ENCODE results near the gene ARSD. TPM values are rescaled to one million over a fixed set of nuclear protein-coding genes. Genes with fewer than 3 reads are reported as not detected.
"Not testable (repeated sequence)": the region's sequence is repeated elsewhere in the genome, so short reads cannot be mapped to it uniquely, and the experiment has no call there.

Gene ARSD, protein sequence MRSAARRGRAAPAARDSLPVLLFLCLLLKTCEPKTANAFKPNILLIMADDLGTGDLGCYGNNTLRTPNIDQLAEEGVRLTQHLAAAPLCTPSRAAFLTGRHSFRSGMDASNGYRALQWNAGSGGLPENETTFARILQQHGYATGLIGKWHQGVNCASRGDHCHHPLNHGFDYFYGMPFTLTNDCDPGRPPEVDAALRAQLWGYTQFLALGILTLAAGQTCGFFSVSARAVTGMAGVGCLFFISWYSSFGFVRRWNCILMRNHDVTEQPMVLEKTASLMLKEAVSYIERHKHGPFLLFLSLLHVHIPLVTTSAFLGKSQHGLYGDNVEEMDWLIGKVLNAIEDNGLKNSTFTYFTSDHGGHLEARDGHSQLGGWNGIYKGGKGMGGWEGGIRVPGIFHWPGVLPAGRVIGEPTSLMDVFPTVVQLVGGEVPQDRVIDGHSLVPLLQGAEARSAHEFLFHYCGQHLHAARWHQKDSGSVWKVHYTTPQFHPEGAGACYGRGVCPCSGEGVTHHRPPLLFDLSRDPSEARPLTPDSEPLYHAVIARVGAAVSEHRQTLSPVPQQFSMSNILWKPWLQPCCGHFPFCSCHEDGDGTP
- total RNA-seq (2021; ENCODE audit: unreplicated experiment) = 12.7 TPM
- 13.5 TPM for polyA plus RNA-seq (2012; ENCODE audit: insufficient read length)
- Bru-seq, nascent RNA = percentile 40 among the genes with signal in this experiment
- percentile 46 among the genes with signal in this experiment for BruChase-seq, experiment 1, labeled RNA remaining after a 2-hour chase
- BruChase-seq, experiment 2, labeled RNA remaining after a 6-hour chase = percentile 60 among the genes with signal in this experiment
- long read RNA-seq, full-length matches to known transcripts = 11 of 18 reads
- long read RNA-seq, partial matches to known transcripts = 1 of 18 reads
- long read RNA-seq, other reads (novel, unspliced or antisense) = 6 of 18 reads

DNA sequence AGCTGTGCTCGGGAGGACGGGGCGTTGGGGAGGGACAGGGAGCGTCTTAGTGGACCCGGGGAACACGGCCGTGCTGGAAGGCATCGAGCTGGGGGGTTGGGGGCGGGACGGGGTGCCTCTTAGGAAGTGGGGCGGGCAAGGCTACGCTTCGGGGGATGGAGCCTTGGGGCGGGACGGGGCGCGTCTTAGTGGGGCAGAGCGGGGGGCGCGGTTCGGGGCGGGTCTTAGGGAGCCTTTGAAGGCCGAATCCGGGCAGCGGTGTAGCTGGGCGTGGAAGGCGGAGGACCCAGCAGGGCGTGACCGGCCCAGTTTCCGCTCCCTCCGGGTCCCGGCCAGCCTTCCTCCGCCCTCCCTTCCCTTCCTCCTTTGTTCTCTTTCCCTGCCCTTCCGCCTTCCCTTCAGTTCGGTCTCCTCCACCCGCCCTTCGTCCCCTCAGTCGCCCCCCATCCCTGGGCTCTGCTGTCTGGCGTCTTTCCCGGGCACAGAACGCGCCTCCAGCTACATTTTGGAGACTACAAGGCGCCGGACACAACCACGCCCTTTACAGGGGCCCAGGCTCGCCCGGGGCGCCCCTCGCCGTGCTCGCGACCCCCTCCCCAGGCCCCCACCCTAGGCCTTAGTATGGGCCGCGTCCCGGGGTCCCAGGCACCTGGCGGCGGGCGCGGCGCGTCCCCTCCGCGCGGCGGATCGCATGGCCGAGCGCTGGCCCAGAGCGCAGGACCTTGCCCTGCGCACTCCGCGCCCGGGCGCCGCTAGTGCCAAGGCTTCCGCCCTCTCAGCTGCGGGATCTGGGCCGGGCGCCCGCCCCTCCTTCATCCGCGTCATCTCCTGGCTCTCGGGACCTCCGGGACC lies at the start of gene ARSD:
Gene ARSD (minus strand): TSS at position 757 of the 852 bp plus-strand sequence. CDS start 64 bp downstream, at position 693.
- intact Hi-C loops (cut with micrococcal nuclease; ENCODE audit: unreplicated experiment) = no loop called here
- H3K27ac ChIP-seq (ENCODE audit: low read length) = peak within 1 kb of the TSS; percentile 66; the same call in 1 of the 2 replicates
- H3K9me3 ChIP-seq (ENCODE audit: control insufficient read depth, insufficient read depth, low read depth, low read length) = no peaks in the 10 kb centered on the region; the same call in 1 of the 2 replicates
- DNase-seq (ENCODE audit: low read depth, low spot score) (peak; percentile 10), ATAC-seq (peak; percentile 98)
- POLR2A ChIA-PET = interaction anchor here (0.7 kb wide), 2 partner anchors 123 to 560 kb away, joined by 4 read pairs; no protein-coding TSS in a partner anchor
- TF ChIP-seq POLR2AphosphoS5 (IDR thresholded peaks at IDR 0.05; ENCODE audit: low read depth, low read length) = peak; percentile 65; the same call in 1 of the 2 replicates
- TF ChIP-seq, protein P1, sequence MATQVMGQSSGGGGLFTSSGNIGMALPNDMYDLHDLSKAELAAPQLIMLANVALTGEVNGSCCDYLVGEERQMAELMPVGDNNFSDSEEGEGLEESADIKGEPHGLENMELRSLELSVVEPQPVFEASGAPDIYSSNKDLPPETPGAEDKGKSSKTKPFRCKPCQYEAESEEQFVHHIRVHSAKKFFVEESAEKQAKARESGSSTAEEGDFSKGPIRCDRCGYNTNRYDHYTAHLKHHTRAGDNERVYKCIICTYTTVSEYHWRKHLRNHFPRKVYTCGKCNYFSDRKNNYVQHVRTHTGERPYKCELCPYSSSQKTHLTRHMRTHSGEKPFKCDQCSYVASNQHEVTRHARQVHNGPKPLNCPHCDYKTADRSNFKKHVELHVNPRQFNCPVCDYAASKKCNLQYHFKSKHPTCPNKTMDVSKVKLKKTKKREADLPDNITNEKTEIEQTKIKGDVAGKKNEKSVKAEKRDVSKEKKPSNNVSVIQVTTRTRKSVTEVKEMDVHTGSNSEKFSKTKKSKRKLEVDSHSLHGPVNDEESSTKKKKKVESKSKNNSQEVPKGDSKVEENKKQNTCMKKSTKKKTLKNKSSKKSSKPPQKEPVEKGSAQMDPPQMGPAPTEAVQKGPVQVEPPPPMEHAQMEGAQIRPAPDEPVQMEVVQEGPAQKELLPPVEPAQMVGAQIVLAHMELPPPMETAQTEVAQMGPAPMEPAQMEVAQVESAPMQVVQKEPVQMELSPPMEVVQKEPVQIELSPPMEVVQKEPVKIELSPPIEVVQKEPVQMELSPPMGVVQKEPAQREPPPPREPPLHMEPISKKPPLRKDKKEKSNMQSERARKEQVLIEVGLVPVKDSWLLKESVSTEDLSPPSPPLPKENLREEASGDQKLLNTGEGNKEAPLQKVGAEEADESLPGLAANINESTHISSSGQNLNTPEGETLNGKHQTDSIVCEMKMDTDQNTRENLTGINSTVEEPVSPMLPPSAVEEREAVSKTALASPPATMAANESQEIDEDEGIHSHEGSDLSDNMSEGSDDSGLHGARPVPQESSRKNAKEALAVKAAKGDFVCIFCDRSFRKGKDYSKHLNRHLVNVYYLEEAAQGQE (IDR thresholded peaks at IDR 0.05; ENCODE audit: insufficient read depth in 1 of 2, low read depth in 2 of 2, low read length in 1 of 2) = no peak
- no peaks in the 10 kb centered on the region for H3K36me3 ChIP-seq (ENCODE audit: control insufficient read depth, insufficient read depth, low read length)
- BruUV-seq (replicated peaks) = TSS peak; percentile 80
- no peaks in the 10 kb centered on the region for H3K4me1 ChIP-seq (ENCODE audit: control insufficient read depth, insufficient read depth, low read length)
- CTCF ChIA-PET = no interaction called here
- in situ Hi-C loops (cut with HindIII; ENCODE audit: low pct_unique_long_range_greater_than_20kb, low sequenced_read_pairs) = no loop called here
- no peaks in the 10 kb centered on the region for H3K27me3 ChIP-seq (ENCODE audit: control insufficient read depth, insufficient read depth, low read length)
- peak within 1 kb of the TSS; percentile 55 to 56 for H3K4me3 ChIP-seq (ENCODE audit: low read depth in 2 of 2, low read length in 2 of 2)

DNA sequence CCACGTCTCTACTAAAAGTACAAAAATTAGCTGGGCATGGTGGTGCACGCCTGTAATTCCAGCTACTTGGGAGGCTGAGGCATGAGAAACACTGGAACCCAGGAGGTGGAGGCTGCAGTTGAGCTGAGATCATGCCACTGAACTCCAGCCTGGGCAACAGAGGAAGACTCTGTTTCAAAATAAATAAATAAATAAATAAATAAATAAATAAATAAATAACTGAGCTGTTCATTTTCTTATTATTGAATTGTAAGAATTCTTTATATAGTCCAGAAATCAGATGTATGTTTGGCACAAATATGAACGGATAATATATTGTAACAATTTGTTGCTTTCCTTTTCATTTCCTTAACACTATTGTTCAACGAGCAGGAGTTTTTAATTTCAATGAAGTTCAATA lies 49.5 kb upstream of the ARSD start:
- H3K36me3 ChIP-seq (ENCODE audit: control insufficient read depth, insufficient read depth, low read length); in situ Hi-C loops (cut with HindIII; ENCODE audit: low pct_unique_long_range_greater_than_20kb, low sequenced_read_pairs); H3K9me3 ChIP-seq (ENCODE audit: control insufficient read depth, insufficient read depth, low read depth, low read length); intact Hi-C loops (cut with micrococcal nuclease; ENCODE audit: unreplicated experiment); H3K4me1 ChIP-seq (ENCODE audit: control insufficient read depth, insufficient read depth, low read length); CTCF ChIA-PET; H3K27ac ChIP-seq (ENCODE audit: low read length); ATAC-seq; BruUV-seq (replicated peaks); H3K27me3 ChIP-seq (ENCODE audit: control insufficient read depth, insufficient read depth, low read length); H3K4me3 ChIP-seq (ENCODE audit: low read depth in 2 of 2, low read length in 2 of 2); POLR2A ChIA-PET; DNase-seq (ENCODE audit: low read depth, low spot score): not testable (repeated sequence)

DNA sequence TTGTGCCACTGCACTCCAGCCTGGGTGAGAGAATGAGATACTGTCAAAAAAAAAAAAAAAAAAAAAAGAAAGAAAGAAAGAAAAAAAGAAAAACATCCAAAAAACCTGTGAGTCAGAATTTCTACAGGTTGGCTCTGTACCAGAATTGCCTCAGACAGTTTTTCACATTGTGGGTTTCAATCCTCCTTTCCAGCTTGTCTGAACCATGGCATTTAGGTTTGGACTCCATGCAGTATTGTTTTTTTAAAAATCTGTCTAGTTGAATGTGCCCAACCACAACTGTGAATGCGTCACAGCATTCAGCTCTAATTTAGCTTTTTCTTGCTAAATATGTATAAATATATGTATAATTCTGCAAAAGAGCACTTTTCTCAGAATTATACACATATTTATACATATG lies 45.8 kb upstream of the ARSD start:
- intact Hi-C loops (cut with micrococcal nuclease; ENCODE audit: unreplicated experiment) = no loop called here
- Histone ChIP-seq H3K4me1 (ENCODE audit: control insufficient read depth, insufficient read depth, low read length) (no peaks in the 10 kb centered on the region), H3K9me3 (ENCODE audit: control insufficient read depth, insufficient read depth, low read depth, low read length) (no peaks in the 10 kb centered on the region), H3K27ac (ENCODE audit: low read length) (no peak overlapping the region), H3K27me3 (ENCODE audit: control insufficient read depth, insufficient read depth, low read length) (no peaks in the 10 kb centered on the region), H3K36me3 (ENCODE audit: control insufficient read depth, insufficient read depth, low read length) (no peaks in the 10 kb centered on the region), H3K4me3 (ENCODE audit: low read depth in 2 of 2, low read length in 2 of 2) (no peak overlapping the region)
- in situ Hi-C loops (cut with HindIII; ENCODE audit: low pct_unique_long_range_greater_than_20kb, low sequenced_read_pairs) = no loop called here
- DNase-seq (ENCODE audit: low read depth, low spot score) (no peak), ATAC-seq (no peak)
- ChIA-PET CTCF (no interaction called here), POLR2A (no interaction called here)
- no TSS peak for BruUV-seq (replicated peaks)
- no peak for TF ChIP-seq SIN3A (IDR thresholded peaks at IDR 0.05; ENCODE audit: borderline replicate concordance, insufficient read depth, low read depth, low read length)
- TF ChIP-seq, protein P1 (IDR thresholded peaks at IDR 0.05; ENCODE audit: insufficient read depth in 1 of 2, low read depth in 2 of 2, low read length in 1 of 2) = no peak
- no peak for TF ChIP-seq POLR2AphosphoS5 (IDR thresholded peaks at IDR 0.05; ENCODE audit: low read depth, low read length)
- TF ChIP-seq TCF7L2 (IDR thresholded peaks at IDR 0.05; ENCODE audit: low read depth, low read length) = no peak
- TF ChIP-seq, protein P2, sequence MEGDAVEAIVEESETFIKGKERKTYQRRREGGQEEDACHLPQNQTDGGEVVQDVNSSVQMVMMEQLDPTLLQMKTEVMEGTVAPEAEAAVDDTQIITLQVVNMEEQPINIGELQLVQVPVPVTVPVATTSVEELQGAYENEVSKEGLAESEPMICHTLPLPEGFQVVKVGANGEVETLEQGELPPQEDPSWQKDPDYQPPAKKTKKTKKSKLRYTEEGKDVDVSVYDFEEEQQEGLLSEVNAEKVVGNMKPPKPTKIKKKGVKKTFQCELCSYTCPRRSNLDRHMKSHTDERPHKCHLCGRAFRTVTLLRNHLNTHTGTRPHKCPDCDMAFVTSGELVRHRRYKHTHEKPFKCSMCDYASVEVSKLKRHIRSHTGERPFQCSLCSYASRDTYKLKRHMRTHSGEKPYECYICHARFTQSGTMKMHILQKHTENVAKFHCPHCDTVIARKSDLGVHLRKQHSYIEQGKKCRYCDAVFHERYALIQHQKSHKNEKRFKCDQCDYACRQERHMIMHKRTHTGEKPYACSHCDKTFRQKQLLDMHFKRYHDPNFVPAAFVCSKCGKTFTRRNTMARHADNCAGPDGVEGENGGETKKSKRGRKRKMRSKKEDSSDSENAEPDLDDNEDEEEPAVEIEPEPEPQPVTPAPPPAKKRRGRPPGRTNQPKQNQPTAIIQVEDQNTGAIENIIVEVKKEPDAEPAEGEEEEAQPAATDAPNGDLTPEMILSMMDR (IDR thresholded peaks at IDR 0.05) = no peak
